GM12891 (cell line): ENCODE data around the gene PSMG3.

Experiments used
- PAX5 ChIP-seq: IDR thresholded peaks from 2 replicates; pipeline ENCODE4 v1.6.1; 2011; ENCODE audit warnings: low read length, moderate library complexity, mild to moderate bottlenecking; ENCODE audit not compliant: insufficient read depth, severe bottlenecking
- POLR2A ChIP-seq: IDR thresholded peaks from 2 replicates; pipeline ENCODE4 v1.6.1; 2011; ENCODE audit warnings: low read depth, low read length, control low read depth
- TAF1 ChIP-seq: IDR thresholded peaks from 2 replicates; pipeline ENCODE4 v1.6.1; 2011; ENCODE audit warnings: low read depth, low read length, control low read depth

- TF ChIP-seq TAF1 (no peak), POLR2A (no peak), PAX5 (no peak)
These were observed 37.8 kb downstream of the PSMG3 start for GRCh38 chr7:1531979-1532455.
